B cell (primary cell): Measurements from ENCODE around the gene VCL. TPM values are rescaled to one million over a fixed set of nuclear protein-coding genes. Genes with fewer than 3 reads are reported as not detected.

Source experiments
- ATAC-seq: fragments of 200-7000 bp; cut with Tn5 transposase; one replicate; pipeline ENCODE4 v1.10.0; 2021; ENCODE audit warnings: low read depth, mild to moderate bottlenecking, moderate number of reproducible peaks, moderate library complexity
- CTCF ChIA-PET: fragments of 350-600 bp; sonication (Branson Sonifier 250); formaldehyde crosslinking; loops from one replicate; lab custom pipeline; 2021; ENCODE audit warnings: antibody characterized with exemption, inconsistent platforms; lab: Charles Lee
- POLR2A ChIA-PET: fragments of 350-600 bp; sonication (Branson Sonifier 250); formaldehyde crosslinking; loops from one replicate; lab custom pipeline; 2021; ENCODE audit warnings: antibody characterized with exemption; lab: Charles Lee
- DNase-seq: peaks from one replicate; pipeline ENCODE4 v3.0.0; 2013
- H2AFZ ChIP-seq: 2 replicates; pipeline ENCODE4 v1.6.1; 2012; ENCODE audit warnings: mild to moderate bottlenecking, low read depth, low read length; ENCODE audit not compliant: insufficient read depth, poor library complexity, severe bottlenecking
- H3K27ac ChIP-seq, 2 donors: 1 replicate in 1 of 2; 2 replicates in 1 of 2; pipeline ENCODE4 v1.5.1; 2012 to 2013; ENCODE audit warnings: low read length in 2 of 2, mild to moderate bottlenecking in 2 of 2, moderate library complexity in 1 of 2
- H3K27me3 ChIP-seq, 4 experiments: fragments of 200-600 bp in 1 of 4; sonication (generic) in 1 of 4; replicated peaks in 1 of 4; 1 replicate in 2 of 4; 2 replicates in 2 of 4; pipeline versions ENCODE4 v1.6.1 to v1.7.0; 2013 to 2016; ENCODE audit warnings: low read length in 3 of 4, mild to moderate bottlenecking in 2 of 4, mixed read lengths in 1 of 4, moderate library complexity in 1 of 4; ENCODE audit not compliant: insufficient read depth in 4 of 4, control insufficient read depth in 3 of 4; ENCODE audit errors: control extremely low read depth in 1 of 4
- H3K36me3 ChIP-seq, 2 experiments: replicated peaks in 1 of 2; 1 replicate in 1 of 2; 2 replicates in 1 of 2; pipeline versions ENCODE4 v1.6.1 to v1.7.1; 2013; ENCODE audit warnings: low read length in 1 of 2; ENCODE audit not compliant: insufficient read depth in 2 of 2, control insufficient read depth in 1 of 2; ENCODE audit errors: control extremely low read depth in 1 of 2, extremely low read depth in 1 of 2
- H3K4me1 ChIP-seq, 2 donors: fragments of 200-600 bp in 1 of 2; sonication (generic) in 1 of 2; 1 replicate in 1 of 2; 2 replicates in 1 of 2; pipeline versions ENCODE4 v1.5.1 to v1.6.1; 2013 to 2017; ENCODE audit warnings: low read length in 2 of 2; ENCODE audit not compliant: control insufficient read depth in 2 of 2, insufficient read depth in 2 of 2
- H3K4me2 ChIP-seq: replicated peaks from 2 replicates; pipeline ENCODE3; 2012; ENCODE audit warnings: mild to moderate bottlenecking, low read depth, low read length; ENCODE audit not compliant: poor library complexity, severe bottlenecking
- H3K4me3 ChIP-seq, 5 experiments: fragments of 200-600 bp in 1 of 5; sonication (generic) in 1 of 5; 1 replicate in 3 of 5; 2 replicates in 2 of 5; pipeline versions ENCODE4 v1.5.1 to v1.7.0; 2011 to 2016; ENCODE audit warnings: low read length in 4 of 5, mild to moderate bottlenecking in 4 of 5, low read depth in 2 of 5, control low read depth in 1 of 5, moderate library complexity in 1 of 5; ENCODE audit not compliant: insufficient read depth in 1 of 5; ENCODE audit errors: control extremely low read depth in 1 of 5, extremely low read depth in 1 of 5
- H3K79me2 ChIP-seq: fragments of 200-600 bp; sonication (generic); one replicate; pipeline ENCODE4 v1.6.0; 2016; ENCODE audit warnings: low read length; ENCODE audit not compliant: control insufficient read depth, insufficient read depth
- H3K9ac ChIP-seq: fragments of 200-600 bp; sonication (generic); 2 replicates; pipeline ENCODE4 v1.6.1; 2017; ENCODE audit warnings: mild to moderate bottlenecking, low read length, moderate library complexity
- H3K9me3 ChIP-seq, 3 donors: one replicate each; pipeline versions ENCODE4 v1.6.1 to v1.7.1; 2013; ENCODE audit warnings: low read length in 2 of 3; ENCODE audit not compliant: control insufficient read depth in 2 of 3, insufficient read depth in 1 of 3; ENCODE audit errors: control extremely low read depth in 1 of 3
- H4K20me1 ChIP-seq: 2 replicates; pipeline ENCODE4 v1.6.0; 2012; ENCODE audit warnings: mild to moderate bottlenecking, low read length; ENCODE audit not compliant: insufficient read depth, control insufficient read depth, poor library complexity, severe bottlenecking
- H3K27ac Mint-ChIP-seq: one replicate; pipeline ENCODE4 v1.8.0; 2021; ENCODE audit warnings: mixed read lengths
- H3K27me3 Mint-ChIP-seq: one replicate; pipeline ENCODE4 v1.8.0; 2021; ENCODE audit warnings: mixed read lengths
- H3K4me1 Mint-ChIP-seq: one replicate; pipeline ENCODE4 v1.8.0; 2021; ENCODE audit warnings: mixed read lengths
- H3K4me3 Mint-ChIP-seq: one replicate; pipeline ENCODE4 v1.8.0; 2021; ENCODE audit warnings: mixed read lengths
- H3K9me3 Mint-ChIP-seq: one replicate; pipeline ENCODE4 v1.8.0; 2022; ENCODE audit warnings: mixed read lengths; ENCODE audit not compliant: insufficient read depth
- CTCF ChIP-seq: fragments of 200-600 bp; IDR thresholded peaks from one replicate; pipeline ENCODE4 v1.8.0; 2022; ENCODE audit warnings: antibody characterized with exemption, mild to moderate bottlenecking
- EZH2 ChIP-seq: IDR thresholded peaks from 2 replicates; pipeline ENCODE4 v1.6.1; 2012; ENCODE audit warnings: borderline replicate concordance, low read depth, mild to moderate bottlenecking, moderate library complexity, low read length; ENCODE audit not compliant: insufficient read depth, poor library complexity, severe bottlenecking
- WGBS: methylation state at CpG from one replicate; pipeline ENCODE4 v1.1.5; 2013; ENCODE audit warnings: missing lambda C conversion rate; ENCODE audit not compliant: insufficient coverage; 5-methylcytosine and 5-hydroxymethylcytosine counted together
- intact Hi-C: fragments of 100-400 bp; cut with micrococcal nuclease; formaldehyde crosslinking; loops from one replicate; pipeline ENCODE4 v1.10.0; 2022
- polyA plus RNA-seq: library from polyadenylated mRNA; depleted of rRNA; stranded (reverse); fragments of >200 nt; gene quantifications from 2 replicates; pipeline ENCODE4 v1.2.3, GENCODE V29; 2012
- total RNA-seq, 2 donors: library from RNA; stranded (reverse); fragments of 120-200 nt in 1 of 2; gene quantifications; 1 replicate in 1 of 2; 2 replicates in 1 of 2; pipeline versions ENCODE4 v1.2.3 to v1.2.4, GENCODE V29; 2013 to 2022

Gene VCL
- total and polyA plus RNA-seq, 2 donors (not counting 1 experiment from before 2014, with no cell fraction given): 13.1 to 29.8 TPM

GRCh38 chr10:74139981-74140380, 142.1 kb downstream of the VCL start:
- no peak overlapping the region for H3K4me3 ChIP-seq
- no peak overlapping the region for H2AFZ ChIP-seq
- H3K27me3 ChIP-seq: no peaks in the 10 kb centered on the region
- no peak overlapping the region for H3K27ac ChIP-seq
- no peaks in the 10 kb centered on the region for H3K4me1 ChIP-seq
- Mint-ChIP-seq H3K27ac (no peak overlapping the region), H3K9me3 (no peaks in the 10 kb centered on the region), H3K27me3 (no peaks in the 10 kb centered on the region), H3K4me3 (no peak overlapping the region), H3K4me1 (peaks cover 2% of the 10 kb centered on the region)
- peaks cover 5% of the 10 kb centered on the region for H4K20me1 ChIP-seq
- no peak for DNase-seq
- H3K36me3 ChIP-seq: peaks cover 9 to 33% of the 10 kb centered on the region in 2 experiments
- TF ChIP-seq EZH2 (no peak), CTCF (no peak)
- CTCF ChIA-PET: no interaction called here
- no peak overlapping the region for H3K9ac ChIP-seq
- WGBS: over 99% methylated on average over 17 of the region's 18 CpGs
- intact Hi-C loops: no loop called here
- H3K79me2 ChIP-seq: peaks cover 75% of the 10 kb centered on the region
- no peaks in the 10 kb centered on the region for H3K9me3 ChIP-seq
- no peak overlapping the region for H3K4me2 ChIP-seq
- POLR2A ChIA-PET: interaction anchor here (0.7 kb wide), 1 partner anchor 15 kb away, joined by 5 read pairs; no protein-coding TSS in a partner anchor
- no peak for ATAC-seq

GRCh38 chr10:74140553-74140952, 142.6 kb downstream of the VCL start:
- peaks cover 9 to 32% of the 10 kb centered on the region in 2 experiments for H3K36me3 ChIP-seq
- no peaks in the 10 kb centered on the region for H3K9me3 ChIP-seq
- no peaks in the 10 kb centered on the region for H3K4me1 ChIP-seq
- no peak overlapping the region for H3K4me3 Mint-ChIP-seq
- H3K27me3 Mint-ChIP-seq: no peaks in the 10 kb centered on the region
- no peak overlapping the region for H3K27ac ChIP-seq
- no peaks in the 10 kb centered on the region for H3K9me3 Mint-ChIP-seq
- ChIA-PET POLR2A (no interaction called here), CTCF (no interaction called here)
- peaks cover 80% of the 10 kb centered on the region for H3K79me2 ChIP-seq
- H4K20me1 ChIP-seq: peaks cover 5% of the 10 kb centered on the region
- H2AFZ ChIP-seq: no peak overlapping the region
- no peak for DNase-seq
- intact Hi-C loops: no loop called here
- no peaks in the 10 kb centered on the region for H3K27me3 ChIP-seq
- no peak for TF ChIP-seq CTCF
- TF ChIP-seq EZH2: no peak
- peaks cover 5% of the 10 kb centered on the region for H3K4me1 Mint-ChIP-seq
- no peak overlapping the region for H3K9ac ChIP-seq
- H3K4me3 ChIP-seq: no peak overlapping the region
- WGBS: no CpG with 5 or more reads among the region's 2 CpGs
- H3K4me2 ChIP-seq: no peak overlapping the region
- no peak for ATAC-seq
- H3K27ac Mint-ChIP-seq: no peak overlapping the region
